H9 (cell line): ENCODE measurements around the gene CLEC4G. TPM values are rescaled to one million over a fixed set of nuclear protein-coding genes. Genes with fewer than 3 reads are reported as not detected.

Experiments
- DNase-seq: peaks from one replicate; pipeline ENCODE4 v3.0.0-alpha.2; 2017
- H2AFZ ChIP-seq: one replicate; pipeline ENCODE4 v1.6.1; 2013; ENCODE audit warnings: mild to moderate bottlenecking, low read length, control low read depth, moderate library complexity
- H2AK5ac ChIP-seq: 2 replicates; pipeline ENCODE4 v1.6.1; 2013; ENCODE audit warnings: low read length, control low read depth, mixed read lengths; ENCODE audit not compliant: insufficient read length
- H2BK120ac ChIP-seq: one replicate; pipeline ENCODE4 v1.6.1; 2013; ENCODE audit warnings: low read depth, mild to moderate bottlenecking, low read length, control low read depth, inconsistent platforms; ENCODE audit not compliant: poor library complexity, severe bottlenecking
- H2BK12ac ChIP-seq: 2 replicates; pipeline ENCODE4 v1.6.1; 2013; ENCODE audit warnings: low read length, control low read depth, mixed read lengths, low read depth; ENCODE audit not compliant: insufficient read length
- H2BK15ac ChIP-seq: 2 replicates; pipeline ENCODE4 v1.6.1; 2013; ENCODE audit warnings: low read depth, low read length, control low read depth
- H2BK20ac ChIP-seq: one replicate; pipeline ENCODE4 v1.6.1; 2013; ENCODE audit warnings: low read depth, mild to moderate bottlenecking, low read length, control low read depth, inconsistent platforms; ENCODE audit not compliant: poor library complexity, severe bottlenecking
- H2BK5ac ChIP-seq: 2 replicates; pipeline ENCODE4 v1.6.1; 2013; ENCODE audit warnings: low read length, control low read depth, mixed read lengths; ENCODE audit not compliant: insufficient read length
- H3K14ac ChIP-seq: 2 replicates; pipeline ENCODE4 v1.6.1; 2013; ENCODE audit warnings: low read length, control low read depth; ENCODE audit not compliant: insufficient read depth
- H3K18ac ChIP-seq: 2 replicates; pipeline ENCODE4 v1.6.1; 2013; ENCODE audit warnings: low read depth, mild to moderate bottlenecking, mixed read lengths, low read length, control low read depth; ENCODE audit not compliant: insufficient read length
- H3K23ac ChIP-seq: 2 replicates; pipeline ENCODE4 v1.6.1; 2013; ENCODE audit warnings: low read length, control low read depth, mixed read lengths, low read depth; ENCODE audit not compliant: insufficient read length
- H3K23me2 ChIP-seq: 2 replicates; pipeline ENCODE4 v1.6.1; 2013; ENCODE audit warnings: low read depth, mild to moderate bottlenecking, mixed read lengths, low read length, control low read depth; ENCODE audit not compliant: insufficient read length, poor library complexity, severe bottlenecking
- H3K27ac ChIP-seq: 2 replicates; pipeline ENCODE4 v1.5.1; 2013; ENCODE audit warnings: low read length, control low read depth, mixed read lengths, low read depth; ENCODE audit not compliant: insufficient read length
- H3K27me3 ChIP-seq: 2 replicates; pipeline ENCODE4 v1.6.1; 2013; ENCODE audit warnings: low read length, control low read depth, inconsistent platforms; ENCODE audit not compliant: insufficient read depth
- H3K4ac ChIP-seq: 2 replicates; pipeline ENCODE4 v1.6.1; 2013; ENCODE audit warnings: low read depth, mild to moderate bottlenecking, control low read depth, inconsistent platforms, low read length, moderate library complexity
- H3K4me1 ChIP-seq: 2 replicates; pipeline ENCODE4 v1.6.1; 2013; ENCODE audit warnings: low read length, control low read depth, inconsistent platforms; ENCODE audit not compliant: insufficient read depth
- H3K4me2 ChIP-seq: 2 replicates; pipeline ENCODE4 v1.6.1; 2013; ENCODE audit warnings: low read length, control low read depth, mixed read lengths; ENCODE audit not compliant: insufficient read length, insufficient read depth
- H3K56ac ChIP-seq: 2 replicates; pipeline ENCODE4 v1.6.1; 2013; ENCODE audit warnings: low read depth, mild to moderate bottlenecking, mixed read lengths, low read length, control low read depth; ENCODE audit not compliant: insufficient read length
- H3K79me1 ChIP-seq: 2 replicates; pipeline ENCODE4 v1.6.1; 2013; ENCODE audit warnings: low read depth, mild to moderate bottlenecking, moderate library complexity, low read length, control low read depth, inconsistent platforms; ENCODE audit not compliant: insufficient read depth, poor library complexity, severe bottlenecking
- H3K79me2 ChIP-seq: 2 replicates; pipeline ENCODE4 v1.6.1; 2013; ENCODE audit warnings: low read length, control low read depth, inconsistent platforms; ENCODE audit not compliant: insufficient read depth
- H3K9ac ChIP-seq: 2 replicates; pipeline ENCODE4 v1.6.1; 2013; ENCODE audit warnings: low read length, control low read depth, mixed read lengths; ENCODE audit not compliant: insufficient read length; ENCODE audit errors: extremely low read depth
- H3K9me3 ChIP-seq: one replicate; pipeline ENCODE4 v1.6.1; 2013; ENCODE audit warnings: low read depth, low read length, inconsistent platforms; ENCODE audit not compliant: control insufficient read depth
- H3T11ph ChIP-seq: one replicate; pipeline ENCODE4 v1.6.1; 2013; ENCODE audit warnings: mild to moderate bottlenecking, low read length, control low read depth, inconsistent platforms
- H4K20me1 ChIP-seq: one replicate; pipeline ENCODE4 v1.6.1; 2013; ENCODE audit not compliant: control insufficient read depth, insufficient read length, insufficient read depth
- H4K5ac ChIP-seq: 2 replicates; pipeline ENCODE4 v1.6.1; 2013; ENCODE audit warnings: low read depth, mild to moderate bottlenecking, mixed read lengths, low read length, control low read depth; ENCODE audit not compliant: insufficient read length
- H4K8ac ChIP-seq: replicated peaks from 2 replicates; pipeline ENCODE4 v1.6.1; 2013; ENCODE audit warnings: low read length, control low read depth, mixed read lengths, low read depth; ENCODE audit not compliant: insufficient read length
- H4K91ac ChIP-seq: 2 replicates; pipeline ENCODE4 v1.6.1; 2013; ENCODE audit warnings: low read depth, mild to moderate bottlenecking, moderate library complexity, mixed read lengths, low read length, control low read depth; ENCODE audit not compliant: insufficient read length
- H3K27ac Mint-ChIP-seq, 3 experiments: 2 replicates in 2 of 3; 3 replicates in 1 of 3; pipeline ENCODE4 v1.8.0; 2020 to 2021; ENCODE audit warnings: mixed read lengths in 3 of 3, mild to moderate bottlenecking in 1 of 3, moderate library complexity in 1 of 3
- H3K27me3 Mint-ChIP-seq: 2 replicates; pipeline ENCODE4 v1.8.0; 2021; ENCODE audit warnings: low read depth, mild to moderate bottlenecking, moderate library complexity, mixed read lengths
- H3K36me3 Mint-ChIP-seq, 3 experiments: 2 replicates in 2 of 3; 3 replicates in 1 of 3; pipeline ENCODE4 v1.8.0; 2020 to 2021; ENCODE audit warnings: low read depth in 3 of 3, mixed read lengths in 3 of 3; ENCODE audit not compliant: insufficient read depth in 1 of 3
- H3K4me1 Mint-ChIP-seq, 2 experiments: 2 replicates each; pipeline ENCODE4 v1.8.0; 2020; ENCODE audit warnings: mixed read lengths in 2 of 2
- H3K4me3 Mint-ChIP-seq, 2 experiments: 2 replicates in 1 of 2; 3 replicates in 1 of 2; pipeline ENCODE4 v1.8.0; 2020 to 2021; ENCODE audit warnings: mild to moderate bottlenecking in 2 of 2, mixed read lengths in 2 of 2, moderate library complexity in 1 of 2
- H3K9me3 Mint-ChIP-seq, 2 experiments: 2 replicates in 1 of 2; 3 replicates in 1 of 2; pipeline ENCODE4 v1.8.0; 2020; ENCODE audit warnings: mild to moderate bottlenecking in 2 of 2, mixed read lengths in 2 of 2, moderate library complexity in 1 of 2
- CTCF ChIP-seq: fragments of 200-600 bp; sonication (generic); conservative IDR thresholded peaks from 3 replicates; pipeline ENCODE4 v1.8.0; 2021; ENCODE audit warnings: antibody characterized with exemption, mild to moderate bottlenecking
- WGBS: extraction: QIAGEN DNeasy Blood & Tissue Kit; methylation state at CpG from one replicate; pipeline ENCODE4 v1.1.7; 2013; ENCODE audit warnings: missing lambda C conversion rate, low lambda C conversion rate, mixed read lengths; ENCODE audit not compliant: insufficient read length; ENCODE audit errors: extremely low coverage; 5-methylcytosine and 5-hydroxymethylcytosine counted together
- total RNA-seq: library from RNA; stranded (reverse); gene quantifications from 2 replicates; pipeline ENCODE4 v1.2.1, GENCODE V29; 2021

The CLEC4G gene
- total RNA-seq, 1 experiment from 2014 or later: not detected

GRCh38 chr19:7742991-7743390 is 11.1 kb upstream of the CLEC4G start:
- no peaks in the 10 kb centered on the region for H3K79me1 ChIP-seq
- no peaks in the 10 kb centered on the region for H3K23me2 ChIP-seq
- no peak overlapping the region for H3T11ph ChIP-seq
- no peak for TF ChIP-seq CTCF
- no peaks in the 10 kb centered on the region for H3K9me3 ChIP-seq
- H3K4me2 ChIP-seq: no peak overlapping the region
- no peak overlapping the region for H4K8ac ChIP-seq
- Mint-ChIP-seq H3K4me3 (no peak overlapping the region), H3K4me1 (peaks cover 15 to 20% of the 10 kb centered on the region in 2 experiments), H3K36me3 (peaks cover 0 to 2% (median 0%) of the 10 kb centered on the region in 3 experiments; a peak in 3 of 7 replicates), H3K27me3 (peaks cover 43% of the 10 kb centered on the region), H3K27ac (no peak overlapping the region), H3K9me3 (peaks cover 1 to 2% of the 10 kb centered on the region in 2 experiments; a peak in 3 of 5 replicates)
- no CpG with 5 or more reads among the region's 11 CpGs for WGBS
- H3K56ac ChIP-seq: no peak overlapping the region
- H4K20me1 ChIP-seq: no peaks in the 10 kb centered on the region
- no peak overlapping the region for H3K9ac ChIP-seq
- no peak overlapping the region for H2AFZ ChIP-seq
- H4K91ac ChIP-seq: no peak overlapping the region
- H3K23ac ChIP-seq: no peak overlapping the region
- no peak overlapping the region for H3K27ac ChIP-seq
- no peak overlapping the region for H2BK12ac ChIP-seq
- H3K79me2 ChIP-seq: no peaks in the 10 kb centered on the region
- no peak overlapping the region for H4K5ac ChIP-seq
- no peak overlapping the region for H2BK5ac ChIP-seq
- H3K27me3 ChIP-seq: no peaks in the 10 kb centered on the region
- DNase-seq: no peak
- H2AK5ac ChIP-seq: no peak overlapping the region
- H3K14ac ChIP-seq: no peak overlapping the region
- no peak overlapping the region for H2BK120ac ChIP-seq
- no peak overlapping the region for H3K18ac ChIP-seq
- H2BK20ac ChIP-seq: no peak overlapping the region
- H3K4ac ChIP-seq: no peak overlapping the region
- peaks cover 9% of the 10 kb centered on the region; the same call in 1 of the 2 replicates for H3K4me1 ChIP-seq
- H2BK15ac ChIP-seq: no peak overlapping the region
